ENCODE measurements around the gene ZNF205.
"Not testable (repeated sequence)": the region's sequence is repeated elsewhere in the genome, so short reads cannot be mapped to it uniquely, and the experiment has no call there.

The ZNF205 gene

GRCh38 chr16:3135126-3135715 is 22.8 kb downstream of the ZNF205 start:
- no peak for DNase-seq

DNA sequence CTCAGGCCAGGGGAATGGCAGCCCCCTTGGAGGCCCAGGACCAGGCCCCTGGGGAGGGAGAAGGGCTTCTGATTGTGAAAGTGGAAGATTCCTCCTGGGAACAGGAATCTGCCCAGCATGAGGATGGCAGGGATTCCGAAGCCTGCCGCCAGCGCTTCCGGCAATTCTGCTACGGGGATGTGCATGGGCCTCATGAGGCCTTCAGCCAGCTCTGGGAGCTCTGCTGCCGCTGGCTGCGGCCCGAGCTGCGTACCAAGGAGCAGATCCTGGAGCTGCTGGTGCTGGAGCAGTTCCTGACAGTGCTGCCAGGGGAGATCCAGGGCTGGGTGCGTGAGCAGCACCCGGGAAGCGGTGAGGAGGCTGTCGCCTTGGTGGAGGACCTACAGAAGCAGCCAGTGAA is 24.9 kb downstream of the ZNF205 start:
- DNase-seq = no peak

- no peak for DNase-seq
Measured at GRCh38 chr16:3138342-3138741, 26.0 kb downstream of the ZNF205 start.

GRCh38 chr16:3138823-3139426 is 26.5 kb downstream of the ZNF205 start:
- no peak for DNase-seq

- not testable (repeated sequence) for DNase-seq
Measured at GRCh38 chr16:3139561-3139960, 27.2 kb downstream of the ZNF205 start.

DNA sequence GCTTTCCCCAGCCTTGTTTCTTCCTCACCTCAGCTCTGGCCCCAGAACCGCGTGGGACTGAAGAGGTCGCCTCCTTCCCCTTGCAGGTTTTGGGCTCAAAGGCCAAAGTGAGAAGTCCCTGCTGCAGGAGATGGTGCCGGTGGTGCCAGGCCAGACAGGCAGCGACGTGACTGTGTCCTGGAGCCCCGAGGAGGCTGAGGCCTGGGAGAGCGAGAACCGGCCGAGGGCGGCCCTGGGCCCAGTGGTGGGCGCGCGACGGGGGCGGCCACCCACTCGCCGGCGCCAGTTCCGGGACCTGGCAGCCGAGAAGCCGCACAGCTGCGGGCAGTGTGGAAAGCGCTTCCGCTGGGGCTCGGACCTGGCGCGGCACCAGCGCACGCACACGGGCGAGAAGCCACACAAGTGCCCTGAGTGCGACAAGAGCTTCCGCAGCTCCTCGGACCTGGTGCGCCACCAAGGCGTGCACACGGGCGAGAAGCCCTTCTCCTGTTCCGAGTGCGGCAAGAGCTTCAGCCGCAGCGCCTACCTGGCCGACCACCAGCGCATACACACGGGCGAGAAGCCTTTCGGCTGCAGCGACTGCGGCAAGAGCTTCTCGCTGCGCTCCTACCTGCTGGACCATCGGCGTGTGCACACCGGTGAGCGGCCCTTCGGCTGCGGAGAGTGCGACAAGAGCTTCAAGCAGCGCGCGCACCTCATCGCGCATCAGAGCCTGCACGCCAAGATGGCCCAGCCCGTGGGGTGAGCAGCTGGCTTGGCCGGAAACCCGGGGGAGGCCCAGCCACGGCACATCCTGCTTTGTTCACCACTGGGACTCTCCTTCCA is 28.4 kb downstream of the ZNF205 start:
- no peak for DNase-seq

- DNase-seq = no peak
Measured at GRCh38 chr16:3141781-3142311, 29.5 kb downstream of the ZNF205 start.

DNA sequence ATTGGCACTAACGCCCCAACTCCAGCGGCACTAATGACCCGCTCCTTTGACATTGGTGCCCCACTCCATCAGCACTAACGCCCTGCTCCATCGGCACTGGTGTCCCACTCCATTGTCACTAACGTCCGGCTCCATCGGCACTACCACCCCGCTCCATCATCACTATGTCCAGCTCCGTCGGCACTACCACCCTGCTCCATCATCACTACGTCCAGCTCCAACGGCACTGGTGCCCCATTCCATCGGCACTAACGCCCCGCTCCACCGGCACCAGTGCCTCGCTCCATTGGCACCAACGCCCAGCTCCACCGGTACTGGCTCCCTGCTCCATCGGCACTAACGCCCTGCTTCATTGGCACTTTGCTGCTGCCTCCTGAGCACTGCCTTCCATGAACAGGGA is 29.9 kb downstream of the ZNF205 start:
- no peak for DNase-seq

DNA sequence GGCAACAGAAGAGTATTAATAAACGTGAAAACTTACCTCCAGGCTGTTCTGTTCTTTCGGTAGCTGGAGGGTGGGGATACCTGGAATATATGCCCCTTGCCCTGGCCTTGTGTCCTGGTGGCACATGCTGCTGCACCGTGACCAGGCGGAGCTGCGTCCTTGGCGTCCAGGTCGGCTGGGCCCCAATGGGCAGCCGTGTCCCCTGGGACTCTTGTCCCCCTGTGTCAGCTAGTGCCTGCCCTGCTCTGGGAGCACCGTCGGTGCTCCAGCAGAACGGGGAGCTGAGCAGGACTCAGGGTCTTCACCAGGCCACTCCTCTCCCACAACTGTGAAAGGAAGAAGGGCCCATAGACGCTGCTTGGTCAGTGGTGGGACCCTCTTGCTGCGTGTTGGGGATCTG is 30.4 kb downstream of the ZNF205 start:
- no peak for DNase-seq

DNA sequence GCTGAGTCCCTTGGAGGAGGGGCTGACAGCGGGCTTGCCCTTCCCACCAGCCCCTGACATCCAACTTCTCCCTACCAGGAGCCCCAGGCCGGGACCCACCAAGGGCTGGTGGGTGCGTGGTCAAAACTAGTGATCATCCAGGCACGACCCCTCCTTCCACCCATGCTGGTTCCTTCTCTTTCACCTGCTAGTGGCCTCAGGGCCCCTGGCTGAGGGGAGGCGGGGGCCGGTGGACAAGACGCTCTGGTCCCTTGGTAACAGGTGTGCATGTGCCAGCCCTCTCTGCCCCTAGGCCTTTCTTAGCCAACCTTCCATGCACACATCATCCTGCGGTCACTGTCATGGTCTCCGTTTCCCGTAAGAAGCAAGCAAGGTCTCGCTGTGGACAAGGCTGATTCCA is 30.8 kb downstream of the ZNF205 start:
- no peak for DNase-seq

GRCh38 chr16:3143598-3144320 is 31.4 kb downstream of the ZNF205 start:
- DNase-seq = no peak

GRCh38 chr16:3144321-3144983 is 32.1 kb downstream of the ZNF205 start:
- DNase-seq = no peak

GRCh38 chr16:3145151-3145550 is 32.8 kb downstream of the ZNF205 start:
- DNase-seq = no peak

DNA sequence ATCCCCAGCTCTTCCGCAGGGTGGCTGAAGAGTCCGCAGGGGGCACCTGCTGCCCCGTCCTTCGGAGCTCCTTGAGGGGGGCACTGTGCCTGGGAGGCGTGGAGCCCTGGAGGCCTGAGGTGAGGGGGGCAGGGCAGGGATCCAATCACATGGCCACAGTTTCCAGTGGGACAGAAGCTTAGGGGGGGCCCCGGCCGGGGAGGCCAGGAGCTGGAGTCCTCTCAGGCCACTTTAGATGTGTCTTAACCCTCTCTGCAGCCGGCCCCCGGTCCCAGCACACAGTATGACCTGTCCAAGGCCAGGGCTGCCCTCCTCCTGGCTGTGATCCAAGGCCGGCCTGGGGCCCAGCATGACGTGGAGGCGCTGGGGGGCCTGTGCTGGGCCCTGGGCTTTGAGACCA is 33.3 kb downstream of the ZNF205 start:
- no peak for DNase-seq

- no peak for DNase-seq
Measured at GRCh38 chr16:3147046-3147756, 34.8 kb downstream of the ZNF205 start.

DNA sequence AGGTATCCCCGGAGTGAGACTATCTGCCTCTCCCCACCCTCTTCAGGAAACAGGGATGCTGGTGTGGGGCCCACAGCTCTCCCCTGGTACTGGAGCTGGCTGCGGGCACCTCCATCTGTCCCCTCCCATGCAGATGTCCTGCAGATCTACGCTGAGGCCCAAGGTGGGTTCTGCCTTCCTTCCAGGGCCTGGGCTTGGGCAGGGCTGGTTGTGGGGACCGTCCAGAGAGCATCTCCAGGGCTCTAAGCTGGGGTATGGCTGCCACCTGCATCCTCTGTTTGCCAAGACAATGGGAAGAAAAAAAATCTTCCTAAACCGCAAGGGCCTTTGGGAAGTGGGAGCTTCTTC is 35.3 kb downstream of the ZNF205 start:
- no peak for DNase-seq

- no peak for DNase-seq
Measured at GRCh38 chr16:3148256-3149192, 36.1 kb downstream of the ZNF205 start.

GRCh38 chr16:3149193-3149530 is 36.8 kb downstream of the ZNF205 start:
- no peak for DNase-seq

- no peak for DNase-seq
Measured at GRCh38 chr16:3149630-3150345, 37.4 kb downstream of the ZNF205 start.
